K562 (cell line): ENCODE measurements around the gene ARHGAP30. TPM values are rescaled to one million over a fixed set of nuclear protein-coding genes. Genes with fewer than 3 reads are reported as not detected.
"Not testable (repeated sequence)": the region's sequence is repeated elsewhere in the genome, so short reads cannot be mapped to it uniquely, and the experiment has no call there.

Experiments used
- ATAC-seq: fragments of 200-7000 bp; cut with Tn5 transposase; 3 replicates; pipeline ENCODE4 v1.9.1; 2020; ENCODE audit warnings: moderate library complexity
- BruUV-seq: library from RNA; stranded (reverse); fragments of 400-500 nt; replicated peaks from 2 replicates; lab custom pipeline; 2021; lab: Mats Ljungman, UMichigan
- CTCF ChIA-PET: fragments of 300-600 bp; formaldehyde crosslinking; extraction: SDS; loops from one replicate; lab custom pipeline; 2021; ENCODE audit warnings: low intra/inter-chr PET ratio; lab: Yijun Ruan, JAX
- POLR2A ChIA-PET: fragments of 300-600, 350-650 bp; sonication (Branson Sonifier 250); formaldehyde crosslinking; extraction: SDS; loops from one replicate; lab custom pipeline; 2021; ENCODE audit warnings: antibody characterized with exemption, inconsistent platforms; lab: Yijun Ruan, JAX
- DNase-seq, 4 experiments: peaks; one replicate each; pipeline versions ENCODE4 v3.0.0 to v3.0.0-alpha.2; 2011 to 2018; ENCODE audit warnings: low spot score in 3 of 4, mixed read lengths in 3 of 4; ENCODE audit errors: extremely low read depth in 1 of 4
- FAIRE-seq: peaks from 2 replicates; lab custom pipeline; 2011; peaks lifted over from hg19 to GRCh38; lab: Jason Lieb, UNC
- H2AFZ ChIP-seq: 2 replicates; pipeline ENCODE4 v1.6.0; 2011; ENCODE audit warnings: low read depth, low read length, control low read depth, inconsistent platforms
- H3K27ac ChIP-seq: fragments of 200-600 bp; 3 replicates; pipeline ENCODE4 v1.8.0; 2011; ENCODE audit warnings: low read depth, mild to moderate bottlenecking, control low read depth, inconsistent platforms, low read length, moderate library complexity, mixed read lengths; ENCODE audit errors: extremely low read depth
- H3K27me3 ChIP-seq, 2 experiments: fragments of 300-600 bp in 1 of 2; 2 replicates in 1 of 2; 3 replicates in 1 of 2; pipeline versions ENCODE4 v1.6.0 to v1.8.0; 2011; ENCODE audit warnings: inconsistent platforms in 2 of 2, low read length in 2 of 2, mild to moderate bottlenecking in 1 of 2, mixed read lengths in 1 of 2, moderate library complexity in 1 of 2; ENCODE audit not compliant: control insufficient read depth in 2 of 2, insufficient read depth in 2 of 2
- H3K36me3 ChIP-seq: fragments of 300-600 bp; 3 replicates; pipeline ENCODE4 v1.8.0; 2011; ENCODE audit warnings: mild to moderate bottlenecking, low read length, inconsistent platforms; ENCODE audit not compliant: control insufficient read depth, insufficient read depth
- H3K4me1 ChIP-seq, 2 experiments: fragments of 200-600 bp in 1 of 2; replicated peaks in 1 of 2; 2 replicates in 1 of 2; 3 replicates in 1 of 2; pipeline versions ENCODE4 v1.5.1 to v1.8.0; 2011; ENCODE audit warnings: inconsistent platforms in 2 of 2, low read length in 2 of 2, mild to moderate bottlenecking in 1 of 2, mixed read lengths in 1 of 2, moderate library complexity in 1 of 2; ENCODE audit not compliant: control insufficient read depth in 2 of 2, insufficient read depth in 2 of 2
- H3K4me2 ChIP-seq: 2 replicates; pipeline ENCODE4 v1.6.1; 2011; ENCODE audit warnings: low read length, control low read depth, inconsistent platforms, mixed read lengths; ENCODE audit not compliant: insufficient read depth
- H3K4me3 ChIP-seq: fragments of 200-600 bp; sonication (generic), shearing (Covaris generic); 2 replicates; pipeline ENCODE4 v1.5.1; 2016; ENCODE audit warnings: control low read depth, inconsistent platforms
- H3K79me2 ChIP-seq: fragments of 200-600 bp; 3 replicates; pipeline ENCODE4 v1.8.0; 2011; ENCODE audit warnings: low read length, inconsistent platforms; ENCODE audit not compliant: control insufficient read depth, insufficient read depth
- H3K9ac ChIP-seq, 2 experiments: 2 replicates each; pipeline versions ENCODE4 v1.6.0 to v1.6.1; 2011; ENCODE audit warnings: low read depth in 2 of 2, low read length in 2 of 2, control low read depth in 1 of 2, inconsistent platforms in 1 of 2, mild to moderate bottlenecking in 1 of 2, mixed read lengths in 1 of 2; ENCODE audit not compliant: insufficient read depth in 1 of 2
- H3K9me1 ChIP-seq: one replicate; pipeline ENCODE4 v1.6.0; 2011; ENCODE audit warnings: inconsistent platforms, mild to moderate bottlenecking, low read length, moderate library complexity; ENCODE audit not compliant: control insufficient read depth, insufficient read depth
- H3K9me3 ChIP-seq: replicated peaks from 2 replicates; pipeline ENCODE4 v1.5.1; 2011; ENCODE audit warnings: low read depth, low read length, inconsistent platforms; ENCODE audit not compliant: control insufficient read depth, insufficient read depth
- H4K20me1 ChIP-seq: replicated peaks from 2 replicates; pipeline ENCODE4 v1.6.1; 2011; ENCODE audit warnings: low read length, inconsistent platforms, mixed read lengths; ENCODE audit not compliant: control insufficient read depth, insufficient read depth
- MAFK ChIP-seq: IDR thresholded peaks from 2 replicates; pipeline ENCODE4 v1.6.1; 2011; ENCODE audit warnings: low read length, improper control_type of control experiment
- PCBP2 ChIP-seq: fragments of 200-400 bp; formaldehyde crosslinking; IDR thresholded peaks from 2 replicates; pipeline ENCODE4 v1.6.1; 2018; ENCODE audit warnings: low read length, low read depth, mild to moderate bottlenecking, moderate library complexity; ENCODE audit not compliant: poor library complexity, severe bottlenecking
- WGBS: fragments of 100-300 bp; shearing (Covaris generic); methylation state at CpG from one replicate; pipeline ENCODE4 v1.1.6; 2016; ENCODE audit warnings: low coverage, mixed read lengths; ENCODE audit not compliant: insufficient coverage; ENCODE audit errors: missing lambda C conversion rate; 5-methylcytosine and 5-hydroxymethylcytosine counted together
- in situ Hi-C: fragments of 300-500 bp; cut with MboI; formaldehyde crosslinking; loops from 4 replicates; pipeline ENCODE4 v1.15.0; 2018; ENCODE audit warnings: inconsistent platforms, mixed read lengths
- intact Hi-C: fragments of 100-400 bp; cut with micrococcal nuclease; formaldehyde crosslinking; loops from 2 replicates; pipeline ENCODE4 v1.14.2; 2022
- polyA plus RNA-seq, 8 experiments: library from polyadenylated mRNA; depleted of rRNA in 4 of 8; stranded (reverse) in 5 of 8; unstranded in 3 of 8; fragments of >200 nt; fragmentation: Nextera tagmentation in 2 of 8; fragmentation: Illumina TruSeq in 1 of 8; extraction: Ambion mirVana in 2 of 8; extraction: Trizol in 1 of 8; gene quantifications; 2 replicates each; pipeline versions ENCODE4 v1.2.1 to v1.2.3, GENCODE V29; 2011 to 2014; ENCODE audit warnings: inconsistent platforms in 1 of 8, missing spikeins in 1 of 8
- total RNA-seq, 7 experiments: library from RNA; depleted of rRNA in 6 of 7; stranded (reverse); fragments of >200 nt in 6 of 7; fragmentation: Illumina TruSeq in 2 of 7; extraction: Trizol in 2 of 7; gene quantifications; 2 replicates each; pipeline versions ENCODE4 v1.2.1 to v1.2.3, GENCODE V29; 2011 to 2021; ENCODE audit warnings: low replicate concordance in 1 of 7

Gene ARHGAP30
- total and polyA plus RNA-seq, 9 of the 15 experiments (the other 6 are each of a cell fraction or from before 2014, with no cell fraction given) = 0.01 to 0.73 (median 0.12) TPM

GRCh38 chr1:161031874-161032273, 37.8 kb downstream of the ARHGAP30 start:
- no peak overlapping the region for H3K27ac ChIP-seq
- H3K79me2 ChIP-seq = no peaks in the 10 kb centered on the region
- ChIA-PET POLR2A (interaction anchor here (0.8 to 1.0 kb wide), 4 partner anchors 8 to 17 kb away, joined by 4 to 6 read pairs (median 4); partner anchors contain the start of genes F11R and USF1), CTCF (no interaction called here)
- no peaks in the 10 kb centered on the region for H4K20me1 ChIP-seq
- no peak overlapping the region for H2AFZ ChIP-seq
- intact Hi-C loops = no loop called here
- no peaks in the 10 kb centered on the region for H3K36me3 ChIP-seq
- no peak overlapping the region for H3K4me2 ChIP-seq
- WGBS = 71% methylated on average over 1 of the region's 2 CpGs
- TF ChIP-seq MAFK (no peak), PCBP2 (peak; percentile 77)
- in situ Hi-C loops = no loop called here
- FAIRE-seq (no peak), DNase-seq (no peak), ATAC-seq (no peak)
- H3K9ac ChIP-seq = no peak overlapping the region
- H3K27me3 ChIP-seq = no peaks in the 10 kb centered on the region
- H3K4me3 ChIP-seq = no peak overlapping the region
- no TSS peak for BruUV-seq
- H3K9me1 ChIP-seq = no peaks in the 10 kb centered on the region
- H3K9me3 ChIP-seq = no peaks in the 10 kb centered on the region
- H3K4me1 ChIP-seq = peaks cover 0 to 13% of the 10 kb centered on the region in 2 experiments; a peak in 4 of 5 replicates

GRCh38 chr1:161029466-161029865, 40.2 kb downstream of the ARHGAP30 start:
- ATAC-seq, H3K9me3 ChIP-seq, intact Hi-C loops, in situ Hi-C loops, CTCF ChIA-PET, H3K9ac ChIP-seq, H3K4me2 ChIP-seq, DNase-seq, H2AFZ ChIP-seq, H3K9me1 ChIP-seq, H3K79me2 ChIP-seq, H3K27ac ChIP-seq, BruUV-seq, H4K20me1 ChIP-seq, H3K4me3 ChIP-seq, H3K36me3 ChIP-seq, H3K27me3 ChIP-seq, FAIRE-seq: not testable (repeated sequence)
- peaks cover 0 to 16% of the 10 kb centered on the region in 2 experiments; a peak in 4 of 5 replicates for H3K4me1 ChIP-seq
- POLR2A ChIA-PET = interaction anchor here (1.6 kb wide), 1 partner anchor 9 kb away, joined by 3 read pairs; the partner anchor contains the start of gene F11R
- 79% methylated on average over 19 of the region's 32 CpGs for WGBS
